GM23338 (cell line): ENCODE results near the gene NOC2L. TPM values are rescaled to one million over a fixed set of nuclear protein-coding genes. Genes with fewer than 3 reads are reported as not detected.

Experiments
- ATAC-seq: fragments of 200-7000 bp; cut with Tn5 transposase; 3 replicates; pipeline ENCODE4 v1.9.1; 2020
- DNase-seq: peaks from one replicate; pipeline ENCODE4 v3.0.0-alpha.2; 2015; ENCODE audit warnings: low spot score
- H2AFZ ChIP-seq: fragments of 200-600 bp; sonication (generic); 2 replicates; pipeline ENCODE4 v1.8.0; 2016; ENCODE audit warnings: antibody characterized with exemption, mild to moderate bottlenecking, moderate library complexity
- H3F3A ChIP-seq: fragments of 200-600 bp; sonication (generic); replicated peaks from 2 replicates; pipeline ENCODE4 v1.8.0; 2017; ENCODE audit warnings: antibody characterized with exemption, mixed run types, low read depth
- H3K27ac ChIP-seq: fragments of 200-600 bp; sonication (generic); 2 replicates; pipeline ENCODE4 v1.6.1; 2016; ENCODE audit warnings: low read depth
- H3K27me3 ChIP-seq: fragments of 200-600 bp; sonication (generic); 2 replicates; pipeline ENCODE4 v1.8.0; 2016; ENCODE audit warnings: mild to moderate bottlenecking, mixed run types, moderate library complexity; ENCODE audit not compliant: insufficient read depth
- H3K36me3 ChIP-seq: fragments of 200-600 bp; sonication (generic); 2 replicates; pipeline ENCODE4 v1.8.0; 2016; ENCODE audit warnings: mild to moderate bottlenecking; ENCODE audit not compliant: insufficient read depth
- H3K4me1 ChIP-seq: fragments of 200-600 bp; sonication (generic); 2 replicates; pipeline ENCODE4 v1.8.0; 2016; ENCODE audit warnings: mild to moderate bottlenecking, moderate library complexity; ENCODE audit not compliant: insufficient read depth
- H3K4me2 ChIP-seq: fragments of 200-600 bp; sonication (generic); 2 replicates; pipeline ENCODE4 v1.7.1; 2017; ENCODE audit warnings: mixed run types
- H3K4me3 ChIP-seq: fragments of 200-600 bp; sonication (generic); 2 replicates; pipeline ENCODE4 v1.6.1; 2016; ENCODE audit warnings: mixed run types
- H3K79me2 ChIP-seq: fragments of 200-600 bp; sonication (generic); replicated peaks from 2 replicates; pipeline ENCODE4 v1.8.0; 2017; ENCODE audit warnings: mild to moderate bottlenecking; ENCODE audit not compliant: insufficient read depth
- H3K9me2 ChIP-seq: fragments of 200-600 bp; sonication (generic); 2 replicates; pipeline ENCODE4 v1.8.0; 2017; ENCODE audit not compliant: insufficient read depth
- H4K20me1 ChIP-seq: fragments of 200-600 bp; sonication (generic); replicated peaks from 2 replicates; pipeline ENCODE4 v1.8.0; 2017; ENCODE audit warnings: mild to moderate bottlenecking; ENCODE audit not compliant: insufficient read depth
- H3K27ac Mint-ChIP-seq: 2 replicates; pipeline ENCODE4 v1.8.0; 2020; ENCODE audit warnings: inconsistent platforms, mild to moderate bottlenecking, moderate library complexity, mixed read lengths
- H3K27me3 Mint-ChIP-seq: 3 replicates; pipeline ENCODE4 v1.8.0; 2022; ENCODE audit warnings: low read depth, mild to moderate bottlenecking, moderate library complexity, mixed read lengths, inconsistent platforms; ENCODE audit not compliant: insufficient read depth, poor library complexity
- H3K36me3 Mint-ChIP-seq: 3 replicates; pipeline ENCODE4 v1.8.0; 2021; ENCODE audit warnings: low read depth, mild to moderate bottlenecking, inconsistent platforms, moderate library complexity, mixed read lengths
- H3K4me1 Mint-ChIP-seq: 3 replicates; pipeline ENCODE4 v1.8.0; 2020; ENCODE audit warnings: mild to moderate bottlenecking, inconsistent platforms, mixed read lengths
- H3K4me3 Mint-ChIP-seq: 3 replicates; pipeline ENCODE4 v1.8.0; 2021; ENCODE audit warnings: moderate library complexity, mild to moderate bottlenecking, inconsistent platforms, mixed read lengths
- H3K9me3 Mint-ChIP-seq: 3 replicates; pipeline ENCODE4 v1.8.0; 2020; ENCODE audit warnings: moderate library complexity, mild to moderate bottlenecking, inconsistent platforms, mixed read lengths
- NANOG ChIP-seq: IDR thresholded peaks from 2 replicates; pipeline ENCODE4 v1.6.1; 2016; ENCODE audit warnings: antibody characterized with exemption, borderline replicate concordance
- ZNF114 ChIP-seq: fragments of 250-450 bp; sonication (Bioruptor Pico); IDR thresholded peaks from 2 replicates; pipeline ENCODE4 v1.5.0; 2020; ENCODE audit warnings: mild to moderate bottlenecking, moderate library complexity
- ZNF331 ChIP-seq: fragments of 250-450 bp; sonication (Bioruptor Pico); IDR thresholded peaks from 2 replicates; pipeline ENCODE4 v1.5.0; 2020; ENCODE audit warnings: low read depth, mild to moderate bottlenecking, moderate library complexity
- polyA plus RNA-seq: library from polyadenylated mRNA; unstranded; fragments of >200 nt; fragmentation: Nextera tagmentation; extraction: Ambion mirVana; gene quantifications from 2 replicates; pipeline ENCODE4 v1.2.1, GENCODE V29; 2016
- total RNA-seq: library from RNA; depleted of rRNA; stranded (reverse); fragments of >200 nt; shearing (Covaris generic); gene quantifications from 2 replicates; pipeline ENCODE4 v1.2.3, GENCODE V29; 2014
- TF ChIP-seq, protein P1 (sequence below): IDR thresholded peaks from one replicate; pipeline ENCODE4 v1.6.1; 2018; ENCODE audit warnings: antibody characterized with exemption; ENCODE audit not compliant: unreplicated experiment
- TF ChIP-seq, protein P2 (sequence below): fragments of 250-450 bp; sonication (Bioruptor Pico); IDR thresholded peaks from 2 replicates; pipeline ENCODE4 v1.5.0; 2020; ENCODE audit warnings: mild to moderate bottlenecking, moderate library complexity
- TF ChIP-seq, protein P3 (sequence below), 2 experiments: fragments of 200-600 bp in 1 of 2; sonication (generic) in 1 of 2; conservative IDR thresholded peaks; 2 replicates each; pipeline versions ENCODE4 v1.5.1 to v1.6.1; 2016 to 2017; ENCODE audit warnings: antibody characterized with exemption in 2 of 2, low read depth in 2 of 2, mild to moderate bottlenecking in 2 of 2, moderate library complexity in 1 of 2
- TF ChIP-seq, protein P4 (sequence below): IDR thresholded peaks from 2 replicates; pipeline ENCODE4 v1.6.1; 2016; ENCODE audit warnings: antibody characterized with exemption

The NOC2L gene
- total and polyA plus RNA-seq, 2 experiments from 2014 or later: 79.3 to 125 TPM

DNA sequence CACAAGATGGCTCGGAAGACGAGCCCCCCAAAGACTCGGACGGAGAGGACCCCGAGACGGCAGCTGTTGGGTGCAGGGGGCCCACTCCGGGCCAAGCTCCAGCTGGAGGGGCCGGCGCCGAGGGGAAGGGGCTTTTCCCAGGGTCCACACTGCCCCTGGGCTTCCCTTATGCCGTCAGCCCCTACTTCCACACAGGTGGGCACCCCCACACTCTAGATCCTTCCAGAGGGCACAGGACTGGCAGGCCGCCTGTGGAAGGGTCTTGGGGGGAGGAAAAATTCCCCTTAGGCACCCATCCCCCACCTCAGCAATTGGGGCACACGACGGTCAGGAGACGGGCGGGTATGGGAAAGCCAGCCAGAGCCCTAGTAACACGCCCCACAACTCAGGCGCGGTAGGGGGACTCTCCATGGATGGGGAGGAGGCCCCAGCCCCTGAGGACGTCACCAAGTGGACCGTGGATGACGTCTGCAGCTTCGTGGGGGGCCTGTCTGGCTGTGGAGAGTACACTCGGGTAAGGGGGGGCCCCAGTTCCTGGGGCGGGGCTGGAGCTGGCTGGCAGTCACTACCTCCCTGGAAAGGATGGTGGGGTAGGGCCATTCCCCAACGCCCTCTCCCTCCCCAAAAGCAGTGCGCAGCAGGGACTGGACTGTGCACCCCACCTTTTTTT, 16.1 kb downstream of the NOC2L start (continued):
- TF ChIP-seq, protein P1, sequence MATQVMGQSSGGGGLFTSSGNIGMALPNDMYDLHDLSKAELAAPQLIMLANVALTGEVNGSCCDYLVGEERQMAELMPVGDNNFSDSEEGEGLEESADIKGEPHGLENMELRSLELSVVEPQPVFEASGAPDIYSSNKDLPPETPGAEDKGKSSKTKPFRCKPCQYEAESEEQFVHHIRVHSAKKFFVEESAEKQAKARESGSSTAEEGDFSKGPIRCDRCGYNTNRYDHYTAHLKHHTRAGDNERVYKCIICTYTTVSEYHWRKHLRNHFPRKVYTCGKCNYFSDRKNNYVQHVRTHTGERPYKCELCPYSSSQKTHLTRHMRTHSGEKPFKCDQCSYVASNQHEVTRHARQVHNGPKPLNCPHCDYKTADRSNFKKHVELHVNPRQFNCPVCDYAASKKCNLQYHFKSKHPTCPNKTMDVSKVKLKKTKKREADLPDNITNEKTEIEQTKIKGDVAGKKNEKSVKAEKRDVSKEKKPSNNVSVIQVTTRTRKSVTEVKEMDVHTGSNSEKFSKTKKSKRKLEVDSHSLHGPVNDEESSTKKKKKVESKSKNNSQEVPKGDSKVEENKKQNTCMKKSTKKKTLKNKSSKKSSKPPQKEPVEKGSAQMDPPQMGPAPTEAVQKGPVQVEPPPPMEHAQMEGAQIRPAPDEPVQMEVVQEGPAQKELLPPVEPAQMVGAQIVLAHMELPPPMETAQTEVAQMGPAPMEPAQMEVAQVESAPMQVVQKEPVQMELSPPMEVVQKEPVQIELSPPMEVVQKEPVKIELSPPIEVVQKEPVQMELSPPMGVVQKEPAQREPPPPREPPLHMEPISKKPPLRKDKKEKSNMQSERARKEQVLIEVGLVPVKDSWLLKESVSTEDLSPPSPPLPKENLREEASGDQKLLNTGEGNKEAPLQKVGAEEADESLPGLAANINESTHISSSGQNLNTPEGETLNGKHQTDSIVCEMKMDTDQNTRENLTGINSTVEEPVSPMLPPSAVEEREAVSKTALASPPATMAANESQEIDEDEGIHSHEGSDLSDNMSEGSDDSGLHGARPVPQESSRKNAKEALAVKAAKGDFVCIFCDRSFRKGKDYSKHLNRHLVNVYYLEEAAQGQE: no peak

DNA sequence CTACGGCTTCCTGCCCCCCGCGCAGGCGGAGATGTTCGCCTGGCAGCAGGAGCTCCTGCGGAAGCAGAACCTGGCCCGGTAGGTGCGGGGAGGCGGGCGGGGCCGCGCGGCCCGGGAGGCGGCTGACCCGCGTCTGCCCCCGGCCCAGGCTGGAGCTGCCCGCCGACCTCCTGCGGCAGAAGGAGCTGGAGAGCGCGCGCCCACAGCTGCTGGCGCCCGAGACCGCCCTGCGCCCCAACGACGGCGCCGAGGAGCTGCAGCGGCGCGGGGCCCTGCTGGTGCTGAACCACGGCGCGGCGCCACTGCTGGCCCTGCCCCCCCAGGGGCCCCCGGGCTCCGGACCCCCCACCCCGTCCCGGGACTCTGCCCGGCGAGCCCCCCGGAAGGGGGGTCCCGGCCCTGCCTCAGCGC, 16.6 kb downstream of the NOC2L start:
- ATAC-seq (peak; percentile 33), DNase-seq (peak; percentile 70)
- Histone ChIP-seq H2AFZ (no peak overlapping the region), H3F3A (0 out of 2 replicates have a peak, but pooled peaks cover 3% of the 10 kb centered on the region), H3K79me2 (no peaks in the 10 kb centered on the region), H3K4me1 (peaks cover 5% of the 10 kb centered on the region; the same call in 1 of the 2 replicates), H3K27me3 (peaks cover 68% of the 10 kb centered on the region), H3K36me3 (peaks cover 6% of the 10 kb centered on the region; the same call in 1 of the 2 replicates), H3K9me2 (no peaks in the 10 kb centered on the region), H3K4me2 (peak overlapping the region; percentile 79), H4K20me1 (no peaks in the 10 kb centered on the region; the same call in 1 of the 2 replicates), H3K27ac (no peak overlapping the region), H3K4me3 (peak overlapping the region; percentile 55)
- Mint-ChIP-seq H3K9me3 (peaks cover 3% of the 10 kb centered on the region; the same call in 1 of the 3 replicates), H3K4me3 (no peak overlapping the region), H3K36me3 (peaks cover 17% of the 10 kb centered on the region; the same call in 2 of the 3 replicates), H3K4me1 (peaks cover 11% of the 10 kb centered on the region; the same call in 2 of the 3 replicates), H3K27me3 (peaks cover 51% of the 10 kb centered on the region), H3K27ac (no peak overlapping the region)
- TF ChIP-seq, protein P2, sequence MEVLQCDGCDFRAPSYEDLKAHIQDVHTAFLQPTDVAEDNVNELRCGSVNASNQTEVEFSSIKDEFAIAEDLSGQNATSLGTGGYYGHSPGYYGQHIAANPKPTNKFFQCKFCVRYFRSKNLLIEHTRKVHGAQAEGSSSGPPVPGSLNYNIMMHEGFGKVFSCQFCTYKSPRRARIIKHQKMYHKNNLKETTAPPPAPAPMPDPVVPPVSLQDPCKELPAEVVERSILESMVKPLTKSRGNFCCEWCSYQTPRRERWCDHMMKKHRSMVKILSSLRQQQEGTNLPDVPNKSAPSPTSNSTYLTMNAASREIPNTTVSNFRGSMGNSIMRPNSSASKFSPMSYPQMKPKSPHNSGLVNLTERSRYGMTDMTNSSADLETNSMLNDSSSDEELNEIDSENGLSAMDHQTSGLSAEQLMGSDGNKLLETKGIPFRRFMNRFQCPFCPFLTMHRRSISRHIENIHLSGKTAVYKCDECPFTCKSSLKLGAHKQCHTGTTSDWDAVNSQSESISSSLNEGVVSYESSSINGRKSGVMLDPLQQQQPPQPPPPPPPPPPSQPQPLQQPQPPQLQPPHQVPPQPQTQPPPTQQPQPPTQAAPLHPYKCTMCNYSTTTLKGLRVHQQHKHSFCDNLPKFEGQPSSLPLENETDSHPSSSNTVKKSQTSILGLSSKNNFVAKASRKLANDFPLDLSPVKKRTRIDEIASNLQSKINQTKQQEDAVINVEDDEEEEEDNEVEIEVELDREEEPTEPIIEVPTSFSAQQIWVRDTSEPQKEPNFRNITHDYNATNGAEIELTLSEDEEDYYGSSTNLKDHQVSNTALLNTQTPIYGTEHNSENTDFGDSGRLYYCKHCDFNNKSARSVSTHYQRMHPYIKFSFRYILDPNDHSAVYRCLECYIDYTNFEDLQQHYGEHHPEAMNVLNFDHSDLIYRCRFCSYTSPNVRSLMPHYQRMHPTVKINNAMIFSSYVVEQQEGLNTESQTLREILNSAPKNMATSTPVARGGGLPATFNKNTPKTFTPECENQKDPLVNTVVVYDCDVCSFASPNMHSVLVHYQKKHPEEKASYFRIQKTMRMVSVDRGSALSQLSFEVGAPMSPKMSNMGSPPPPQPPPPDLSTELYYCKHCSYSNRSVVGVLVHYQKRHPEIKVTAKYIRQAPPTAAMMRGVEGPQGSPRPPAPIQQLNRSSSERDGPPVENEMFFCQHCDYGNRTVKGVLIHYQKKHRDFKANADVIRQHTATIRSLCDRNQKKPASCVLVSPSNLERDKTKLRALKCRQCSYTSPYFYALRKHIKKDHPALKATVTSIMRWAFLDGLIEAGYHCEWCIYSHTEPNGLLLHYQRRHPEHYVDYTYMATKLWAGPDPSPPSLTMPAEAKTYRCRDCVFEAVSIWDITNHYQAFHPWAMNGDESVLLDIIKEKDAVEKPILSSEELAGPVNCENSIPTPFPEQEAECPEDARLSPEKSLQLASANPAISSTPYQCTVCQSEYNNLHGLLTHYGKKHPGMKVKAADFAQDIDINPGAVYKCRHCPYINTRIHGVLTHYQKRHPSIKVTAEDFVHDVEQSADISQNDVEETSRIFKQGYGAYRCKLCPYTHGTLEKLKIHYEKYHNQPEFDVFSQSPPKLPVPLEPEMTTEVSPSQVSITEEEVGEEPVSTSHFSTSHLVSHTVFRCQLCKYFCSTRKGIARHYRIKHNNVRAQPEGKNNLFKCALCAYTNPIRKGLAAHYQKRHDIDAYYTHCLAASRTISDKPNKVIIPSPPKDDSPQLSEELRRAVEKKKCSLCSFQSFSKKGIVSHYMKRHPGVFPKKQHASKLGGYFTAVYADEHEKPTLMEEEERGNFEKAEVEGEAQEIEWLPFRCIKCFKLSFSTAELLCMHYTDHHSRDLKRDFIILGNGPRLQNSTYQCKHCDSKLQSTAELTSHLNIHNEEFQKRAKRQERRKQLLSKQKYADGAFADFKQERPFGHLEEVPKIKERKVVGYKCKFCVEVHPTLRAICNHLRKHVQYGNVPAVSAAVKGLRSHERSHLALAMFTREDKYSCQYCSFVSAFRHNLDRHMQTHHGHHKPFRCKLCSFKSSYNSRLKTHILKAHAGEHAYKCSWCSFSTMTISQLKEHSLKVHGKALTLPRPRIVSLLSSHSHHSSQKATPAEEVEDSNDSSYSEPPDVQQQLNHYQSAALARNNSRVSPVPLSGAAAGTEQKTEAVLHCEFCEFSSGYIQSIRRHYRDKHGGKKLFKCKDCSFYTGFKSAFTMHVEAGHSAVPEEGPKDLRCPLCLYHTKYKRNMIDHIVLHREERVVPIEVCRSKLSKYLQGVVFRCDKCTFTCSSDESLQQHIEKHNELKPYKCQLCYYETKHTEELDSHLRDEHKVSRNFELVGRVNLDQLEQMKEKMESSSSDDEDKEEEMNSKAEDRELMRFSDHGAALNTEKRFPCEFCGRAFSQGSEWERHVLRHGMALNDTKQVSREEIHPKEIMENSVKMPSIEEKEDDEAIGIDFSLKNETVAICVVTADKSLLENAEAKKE: no peak
- TF ChIP-seq, protein P3, sequence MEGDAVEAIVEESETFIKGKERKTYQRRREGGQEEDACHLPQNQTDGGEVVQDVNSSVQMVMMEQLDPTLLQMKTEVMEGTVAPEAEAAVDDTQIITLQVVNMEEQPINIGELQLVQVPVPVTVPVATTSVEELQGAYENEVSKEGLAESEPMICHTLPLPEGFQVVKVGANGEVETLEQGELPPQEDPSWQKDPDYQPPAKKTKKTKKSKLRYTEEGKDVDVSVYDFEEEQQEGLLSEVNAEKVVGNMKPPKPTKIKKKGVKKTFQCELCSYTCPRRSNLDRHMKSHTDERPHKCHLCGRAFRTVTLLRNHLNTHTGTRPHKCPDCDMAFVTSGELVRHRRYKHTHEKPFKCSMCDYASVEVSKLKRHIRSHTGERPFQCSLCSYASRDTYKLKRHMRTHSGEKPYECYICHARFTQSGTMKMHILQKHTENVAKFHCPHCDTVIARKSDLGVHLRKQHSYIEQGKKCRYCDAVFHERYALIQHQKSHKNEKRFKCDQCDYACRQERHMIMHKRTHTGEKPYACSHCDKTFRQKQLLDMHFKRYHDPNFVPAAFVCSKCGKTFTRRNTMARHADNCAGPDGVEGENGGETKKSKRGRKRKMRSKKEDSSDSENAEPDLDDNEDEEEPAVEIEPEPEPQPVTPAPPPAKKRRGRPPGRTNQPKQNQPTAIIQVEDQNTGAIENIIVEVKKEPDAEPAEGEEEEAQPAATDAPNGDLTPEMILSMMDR (conservative IDR thresholded peaks at IDR 0.05; ENCODE audit: low read depth in 2 of 2): no peak
- TF ChIP-seq ZNF114 (CRISPR knock-in tag) (no peak), ZNF331 (no peak), NANOG (no peak)
- TF ChIP-seq, protein P4, sequence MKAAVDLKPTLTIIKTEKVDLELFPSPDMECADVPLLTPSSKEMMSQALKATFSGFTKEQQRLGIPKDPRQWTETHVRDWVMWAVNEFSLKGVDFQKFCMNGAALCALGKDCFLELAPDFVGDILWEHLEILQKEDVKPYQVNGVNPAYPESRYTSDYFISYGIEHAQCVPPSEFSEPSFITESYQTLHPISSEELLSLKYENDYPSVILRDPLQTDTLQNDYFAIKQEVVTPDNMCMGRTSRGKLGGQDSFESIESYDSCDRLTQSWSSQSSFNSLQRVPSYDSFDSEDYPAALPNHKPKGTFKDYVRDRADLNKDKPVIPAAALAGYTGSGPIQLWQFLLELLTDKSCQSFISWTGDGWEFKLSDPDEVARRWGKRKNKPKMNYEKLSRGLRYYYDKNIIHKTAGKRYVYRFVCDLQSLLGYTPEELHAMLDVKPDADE: no peak
